Trophoblast cell (in vitro differentiated cells and primary cell): ENCODE measurements around the gene ZNF267.

Experiments
- DNase-seq, 2 donors: peaks; one replicate each; pipeline ENCODE4 v3.0.0-alpha.2; 2016
- H2AFZ ChIP-seq: 2 replicates; pipeline ENCODE4 v1.6.1; 2013; ENCODE audit warnings: low read length, moderate library complexity, mild to moderate bottlenecking; ENCODE audit not compliant: insufficient read depth, poor library complexity
- H2AK5ac ChIP-seq: 2 replicates; pipeline ENCODE4 v1.6.1; 2013; ENCODE audit warnings: mild to moderate bottlenecking, low read length
- H2BK120ac ChIP-seq: 2 replicates; pipeline ENCODE4 v1.6.1; 2013; ENCODE audit warnings: low read length, mild to moderate bottlenecking, moderate library complexity; ENCODE audit not compliant: insufficient read depth, poor library complexity
- H2BK12ac ChIP-seq: 2 replicates; pipeline ENCODE4 v1.6.1; 2013; ENCODE audit warnings: mild to moderate bottlenecking, low read length, moderate library complexity
- H2BK5ac ChIP-seq: 2 replicates; pipeline ENCODE4 v1.6.1; 2013; ENCODE audit warnings: low read length, low read depth, moderate library complexity, mild to moderate bottlenecking; ENCODE audit not compliant: poor library complexity
- H3K14ac ChIP-seq: 2 replicates; pipeline ENCODE4 v1.6.1; 2013; ENCODE audit warnings: mild to moderate bottlenecking, low read length
- H3K18ac ChIP-seq: 2 replicates; pipeline ENCODE4 v1.6.1; 2013; ENCODE audit warnings: mild to moderate bottlenecking, low read length
- H3K23ac ChIP-seq: 2 replicates; pipeline ENCODE4 v1.6.1; 2013; ENCODE audit warnings: low read length
- H3K27ac ChIP-seq: 2 replicates; pipeline ENCODE4 v1.5.1; 2013; ENCODE audit warnings: low read depth, mild to moderate bottlenecking, inconsistent platforms, low read length, moderate library complexity
- H3K27me3 ChIP-seq: 2 replicates; pipeline ENCODE4 v1.6.1; 2013; ENCODE audit warnings: inconsistent platforms, mild to moderate bottlenecking, low read length, moderate library complexity; ENCODE audit not compliant: insufficient read depth
- H3K36me3 ChIP-seq, 2 experiments: 1 replicate in 1 of 2; 2 replicates in 1 of 2; pipeline ENCODE4 v1.6.1; 2013; ENCODE audit warnings: low read length in 2 of 2, mild to moderate bottlenecking in 2 of 2, moderate library complexity in 1 of 2; ENCODE audit not compliant: insufficient read depth in 2 of 2, control insufficient read depth in 1 of 2
- H3K4ac ChIP-seq: 2 replicates; pipeline ENCODE4 v1.6.1; 2013; ENCODE audit warnings: low read depth, mild to moderate bottlenecking, low read length, moderate library complexity
- H3K4me1 ChIP-seq, 2 experiments: 1 replicate in 1 of 2; 2 replicates in 1 of 2; pipeline ENCODE4 v1.6.1; 2013; ENCODE audit warnings: low read length in 2 of 2, mild to moderate bottlenecking in 2 of 2, moderate library complexity in 1 of 2; ENCODE audit not compliant: insufficient read depth in 2 of 2, control insufficient read depth in 1 of 2
- H3K4me2 ChIP-seq: 2 replicates; pipeline ENCODE4 v1.6.1; 2013; ENCODE audit warnings: inconsistent platforms, mild to moderate bottlenecking, low read length, moderate library complexity
- H3K4me3 ChIP-seq: 2 replicates; pipeline ENCODE4 v1.5.1; 2013; ENCODE audit warnings: mild to moderate bottlenecking, low read depth, low read length, inconsistent platforms
- H3K79me1 ChIP-seq: one replicate; pipeline ENCODE4 v1.6.1; 2013; ENCODE audit warnings: low read length
- H3K79me2 ChIP-seq: 2 replicates; pipeline ENCODE4 v1.6.1; 2013; ENCODE audit warnings: low read length, mild to moderate bottlenecking; ENCODE audit not compliant: control insufficient read depth, insufficient read depth, poor library complexity
- H3K9ac ChIP-seq: 2 replicates; pipeline ENCODE4 v1.6.1; 2013; ENCODE audit warnings: mild to moderate bottlenecking, low read length
- H3K9me3 ChIP-seq: 2 replicates; pipeline ENCODE4 v1.6.1; 2013; ENCODE audit warnings: low read depth, mild to moderate bottlenecking, control low read depth, inconsistent platforms, low read length; ENCODE audit not compliant: insufficient read depth
- H4K12ac ChIP-seq: 2 replicates; pipeline ENCODE4 v1.6.1; 2013; ENCODE audit warnings: low read depth, mild to moderate bottlenecking, low read length, moderate library complexity
- H4K8ac ChIP-seq: 2 replicates; pipeline ENCODE4 v1.6.1; 2013; ENCODE audit warnings: low read depth, mild to moderate bottlenecking, low read length, moderate library complexity
- H4K91ac ChIP-seq: one replicate; pipeline ENCODE4 v1.6.1; 2013; ENCODE audit warnings: low read depth, mild to moderate bottlenecking, low read length, moderate library complexity
- WGBS: extraction: QIAGEN DNeasy Blood & Tissue Kit; methylation state at CpG from one replicate; pipeline ENCODE4 v1.1.7; 2013; ENCODE audit warnings: missing lambda C conversion rate; ENCODE audit not compliant: insufficient read length, insufficient coverage; ENCODE audit errors: extremely low coverage; 5-methylcytosine and 5-hydroxymethylcytosine counted together

ZNF267 gene

GRCh38 chr16:31870809-31871208 is 2.8 kb upstream of the ZNF267 start:
- Histone ChIP-seq H3K36me3 (no peaks in the 10 kb centered on the region), H3K79me2 (peaks cover 6% of the 10 kb centered on the region), H4K91ac (no peak overlapping the region), H2BK12ac (no peak overlapping the region), H3K79me1 (peaks cover 5% of the 10 kb centered on the region), H3K14ac (no peak overlapping the region), H3K4me2 (no peak overlapping the region), H3K18ac (no peak overlapping the region), H3K4me1 (peaks cover 4 to 14% of the 10 kb centered on the region in 2 experiments), H4K12ac (no peak overlapping the region), H3K4ac (no peak overlapping the region), H3K23ac (no peak overlapping the region), H3K9me3 (no peaks in the 10 kb centered on the region), H2AK5ac (no peak overlapping the region), H2BK120ac (no peak overlapping the region), H3K27ac (no peak overlapping the region), H3K9ac (no peak overlapping the region), H2AFZ (no peak overlapping the region), H4K8ac (no peak overlapping the region), H2BK5ac (no peak overlapping the region), H3K4me3 (no peak overlapping the region), H3K27me3 (no peaks in the 10 kb centered on the region)
- no peak for DNase-seq
- no CpG with 5 or more reads among the region's 2 CpGs for WGBS

GRCh38 chr16:31871510-31871909 is 2.1 kb upstream of the ZNF267 start:
- H3K18ac ChIP-seq, result no peak overlapping the region
- no peaks in the 10 kb centered on the region for H3K27me3 ChIP-seq
- no peak for DNase-seq
- no peak overlapping the region for H4K91ac ChIP-seq
- no CpG with 5 or more reads among the region's 3 CpGs for WGBS
- no peak overlapping the region for H2AFZ ChIP-seq
- no peak overlapping the region for H4K8ac ChIP-seq
- no peak overlapping the region for H3K27ac ChIP-seq
- no peaks in the 10 kb centered on the region for H3K9me3 ChIP-seq
- no peak overlapping the region for H3K4ac ChIP-seq
- no peak overlapping the region for H2BK120ac ChIP-seq
- H4K12ac ChIP-seq, result no peak overlapping the region
- peaks cover 0 to 3% of the 10 kb centered on the region in 2 experiments for H3K36me3 ChIP-seq
- H3K79me1 ChIP-seq, result peaks cover 5% of the 10 kb centered on the region
- H3K9ac ChIP-seq, result no peak overlapping the region
- no peak overlapping the region for H2AK5ac ChIP-seq
- H3K4me1 ChIP-seq, result peaks cover 4 to 14% of the 10 kb centered on the region in 2 experiments
- H3K4me2 ChIP-seq, result no peak overlapping the region
- no peak overlapping the region for H3K23ac ChIP-seq
- H2BK5ac ChIP-seq, result no peak overlapping the region
- peaks cover 9% of the 10 kb centered on the region for H3K79me2 ChIP-seq
- no peak overlapping the region for H3K14ac ChIP-seq
- no peak overlapping the region for H3K4me3 ChIP-seq
- no peak overlapping the region for H2BK12ac ChIP-seq

GRCh38 chr16:31872201-31872600 is 1.4 kb upstream of the ZNF267 start:
- WGBS, result no CpG with 5 or more reads among the region's 6 CpGs
- no peak overlapping the region for H4K12ac ChIP-seq
- no peak overlapping the region for H3K4me2 ChIP-seq

GRCh38 chr16:31874366-31875111 is 932 bp downstream of the ZNF267 start:
- Histone ChIP-seq H3K79me1 (peaks cover 5% of the 10 kb centered on the region), H4K8ac (no peak overlapping the region), H4K12ac (no peak overlapping the region), H4K91ac (no peak overlapping the region), H3K4me1 (peaks cover 8 to 18% of the 10 kb centered on the region in 2 experiments), H3K4me3 (peak overlapping the region; percentile 99), H3K4me2 (peak overlapping the region; percentile 64), H2BK12ac (no peak overlapping the region), H3K9ac (peak overlapping the region; percentile 99), H3K18ac (no peak overlapping the region), H3K4ac (peak overlapping the region; percentile 98), H3K23ac (no peak overlapping the region), H2BK5ac (no peak overlapping the region), H3K27me3 (no peaks in the 10 kb centered on the region), H2AFZ (peak overlapping the region; percentile 96), H2BK120ac (no peak overlapping the region), H3K14ac (peak overlapping the region; percentile 99), H3K36me3 (peaks cover 8 to 12% of the 10 kb centered on the region in 2 experiments), H3K9me3 (no peaks in the 10 kb centered on the region), H3K79me2 (peaks cover 9% of the 10 kb centered on the region), H2AK5ac (no peak overlapping the region), H3K27ac (no peak overlapping the region)
- WGBS, result no CpG with 5 or more reads among the region's 14 CpGs
- peak; percentile 58 to 65 for DNase-seq

More at GRCh38 chr16:31872201-31872600, 1.4 kb upstream of the ZNF267 start:
- no peak overlapping the region for H2AK5ac ChIP-seq
- H2BK120ac ChIP-seq, result no peak overlapping the region
- DNase-seq, result peak; percentile 41 to 59
- no peak overlapping the region for H3K4ac ChIP-seq
- no peak overlapping the region for H2BK12ac ChIP-seq
- no peak overlapping the region for H4K91ac ChIP-seq
- no peak overlapping the region for H4K8ac ChIP-seq
- H3K23ac ChIP-seq, result no peak overlapping the region
- no peak overlapping the region for H2AFZ ChIP-seq
- H3K9me3 ChIP-seq, result no peaks in the 10 kb centered on the region
- peaks cover 5% of the 10 kb centered on the region for H3K79me1 ChIP-seq
- H2BK5ac ChIP-seq, result no peak overlapping the region
- no peaks in the 10 kb centered on the region for H3K27me3 ChIP-seq
- no peak overlapping the region for H3K18ac ChIP-seq
- peaks cover 0 to 3% of the 10 kb centered on the region in 2 experiments for H3K36me3 ChIP-seq
- no peak overlapping the region for H3K27ac ChIP-seq
- peaks cover 8 to 18% of the 10 kb centered on the region in 2 experiments for H3K4me1 ChIP-seq
- H3K14ac ChIP-seq, result no peak overlapping the region
- H3K9ac ChIP-seq, result no peak overlapping the region
- no peak overlapping the region for H3K4me3 ChIP-seq
- H3K79me2 ChIP-seq, result peaks cover 9% of the 10 kb centered on the region
